Mesothelial cell of epicardium (in vitro differentiated cells): ENCODE data around the gene AKR1C8. TPM values are rescaled to one million over a fixed set of nuclear protein-coding genes. Genes with fewer than 3 reads are reported as not detected.
"Not testable (repeated sequence)": the region's sequence is repeated elsewhere in the genome, so short reads cannot be mapped to it uniquely, and the experiment has no call there.

Experiments
- DNase-seq, 2 experiments: peaks; one replicate each; pipeline ENCODE4 v3.0.0; 2021; ENCODE audit warnings: low spot score in 2 of 2; ENCODE audit not compliant: unreplicated experiment in 2 of 2
- H3K27ac Mint-ChIP-seq: 2 replicates; pipeline ENCODE4 v1.8.0; 2021; ENCODE audit warnings: mixed read lengths
- H3K27me3 Mint-ChIP-seq: 2 replicates; pipeline ENCODE4 v1.8.0; 2021; ENCODE audit warnings: low read depth, mixed read lengths
- H3K36me3 Mint-ChIP-seq: 2 replicates; pipeline ENCODE4 v1.8.0; 2021; ENCODE audit warnings: mixed read lengths
- H3K4me1 Mint-ChIP-seq: 2 replicates; pipeline ENCODE4 v1.8.0; 2021; ENCODE audit warnings: mixed read lengths
- H3K4me3 Mint-ChIP-seq: 2 replicates; pipeline ENCODE4 v1.8.0; 2021; ENCODE audit warnings: mild to moderate bottlenecking, moderate library complexity, mixed read lengths
- H3K9me3 Mint-ChIP-seq: 2 replicates; pipeline ENCODE4 v1.8.0; 2021; ENCODE audit warnings: mixed read lengths
- CTCF ChIP-seq: fragments of 200-600 bp; sonication (generic); IDR thresholded peaks from one replicate; pipeline ENCODE4 v1.5.0; 2021; ENCODE audit warnings: antibody characterized with exemption; ENCODE audit not compliant: unreplicated experiment
- total RNA-seq: library from RNA; stranded (reverse); gene quantifications from 3 replicates; pipeline ENCODE4 v1.2.1, GENCODE V29; 2021

AKR1C8 gene
- total RNA-seq, 1 donor from 2014 or later: not detected

DNA sequence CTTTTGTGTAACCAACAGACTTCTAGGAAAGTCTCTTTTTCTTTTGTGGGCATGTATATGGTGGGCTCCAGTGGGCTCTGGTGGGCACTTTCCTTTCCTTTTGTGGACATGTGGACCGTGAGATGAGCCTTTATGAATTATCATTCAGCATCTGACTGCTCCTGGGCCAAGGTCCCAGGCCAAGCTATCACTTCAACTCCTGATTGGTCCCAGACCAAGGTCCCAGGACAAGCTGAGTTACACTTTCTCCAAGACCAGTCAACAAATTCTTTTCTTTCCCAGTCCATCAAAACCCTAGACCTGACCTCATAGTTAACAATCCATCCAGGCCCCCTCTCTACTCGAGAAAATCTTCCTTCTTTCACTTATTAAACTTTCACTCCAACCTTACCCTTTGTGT lies 1.0 kb downstream of the AKR1C8 start:
- no peak overlapping the region for H3K4me3 Mint-ChIP-seq
- TF ChIP-seq CTCF: no peak
- peaks cover 27% of the 10 kb centered on the region for H3K9me3 Mint-ChIP-seq

GRCh38 chr10:5180503-5180902 lies 4.4 kb downstream of the AKR1C8 start:
- not testable (repeated sequence) for H3K4me3 Mint-ChIP-seq, H3K27me3 Mint-ChIP-seq, H3K36me3 Mint-ChIP-seq, H3K4me1 Mint-ChIP-seq, H3K27ac Mint-ChIP-seq, DNase-seq
- H3K9me3 Mint-ChIP-seq: peaks cover 23% of the 10 kb centered on the region

More for the DNA sequence above, 1.0 kb downstream of the AKR1C8 start:
- Mint-ChIP-seq H3K36me3 (no peaks in the 10 kb centered on the region), H3K4me1 (no peaks in the 10 kb centered on the region), H3K27ac (no peak overlapping the region), H3K27me3 (no peaks in the 10 kb centered on the region)
- DNase-seq: no peak

DNA sequence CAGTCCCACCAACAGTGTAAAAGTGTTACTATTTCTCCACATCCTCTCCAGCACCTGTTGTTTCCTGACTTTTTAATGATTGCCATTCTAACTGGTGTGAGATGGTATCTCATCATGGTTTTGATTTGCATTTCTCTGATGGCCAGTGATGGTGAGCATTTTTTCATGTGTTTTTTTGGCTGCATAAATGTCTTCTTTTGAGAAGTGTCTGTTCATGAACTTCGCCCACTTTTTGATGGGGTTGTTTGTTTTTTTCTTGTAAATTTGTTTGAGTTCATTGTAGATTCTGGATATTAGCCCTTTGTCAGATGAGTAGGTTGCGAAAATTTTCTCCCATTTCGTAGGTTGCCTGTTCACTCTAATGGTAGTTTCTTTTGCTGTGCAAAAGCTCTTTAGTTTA lies 9.4 kb downstream of the AKR1C8 start:
- H3K27ac Mint-ChIP-seq, H3K4me1 Mint-ChIP-seq, H3K4me3 Mint-ChIP-seq, DNase-seq, H3K27me3 Mint-ChIP-seq, H3K36me3 Mint-ChIP-seq: not testable (repeated sequence)
- H3K9me3 Mint-ChIP-seq: peaks cover 27% of the 10 kb centered on the region

GRCh38 chr10:5168897-5169420 lies 16.0 kb downstream of the AKR1C8 start:
- no peak for DNase-seq
- Mint-ChIP-seq H3K27ac (no peak overlapping the region), H3K36me3 (no peaks in the 10 kb centered on the region), H3K4me3 (no peak overlapping the region), H3K4me1 (no peaks in the 10 kb centered on the region), H3K9me3 (peaks cover 57% of the 10 kb centered on the region), H3K27me3 (no peaks in the 10 kb centered on the region)
- no peak for TF ChIP-seq CTCF

DNA sequence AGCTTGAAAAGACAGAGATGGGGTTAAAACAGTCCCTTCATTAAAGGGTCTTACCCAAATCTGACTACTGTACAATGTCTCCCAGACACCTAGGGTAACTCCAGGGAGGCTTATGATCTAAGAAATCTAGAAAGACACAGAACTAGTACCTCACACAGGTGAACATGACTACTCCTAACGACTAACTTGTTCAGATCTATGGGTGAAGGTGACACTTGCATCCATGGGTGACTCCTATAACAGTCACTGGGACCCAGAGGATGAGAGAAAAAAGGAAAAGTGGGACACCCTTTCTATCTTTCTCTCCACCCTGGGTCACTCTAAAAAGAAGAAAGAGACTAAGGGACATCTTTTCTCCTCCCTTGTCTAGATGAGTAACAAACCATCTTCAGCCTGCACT lies 19.2 kb downstream of the AKR1C8 start:
- Mint-ChIP-seq H3K36me3 (no peaks in the 10 kb centered on the region), H3K4me3 (no peak overlapping the region), H3K27ac (no peak overlapping the region), H3K4me1 (no peaks in the 10 kb centered on the region), H3K9me3 (peaks cover 67% of the 10 kb centered on the region), H3K27me3 (no peaks in the 10 kb centered on the region)
- no peak for DNase-seq
- TF ChIP-seq CTCF: no peak

GRCh38 chr10:5163487-5163886 lies 21.5 kb downstream of the AKR1C8 start:
- no peaks in the 10 kb centered on the region for H3K36me3 Mint-ChIP-seq
- H3K4me1 Mint-ChIP-seq: no peaks in the 10 kb centered on the region
- H3K4me3 Mint-ChIP-seq: no peak overlapping the region
- no peaks in the 10 kb centered on the region for H3K27me3 Mint-ChIP-seq
- no peak for TF ChIP-seq CTCF
- H3K27ac Mint-ChIP-seq: no peak overlapping the region
- no peak for DNase-seq
- peaks cover 79% of the 10 kb centered on the region for H3K9me3 Mint-ChIP-seq

DNA sequence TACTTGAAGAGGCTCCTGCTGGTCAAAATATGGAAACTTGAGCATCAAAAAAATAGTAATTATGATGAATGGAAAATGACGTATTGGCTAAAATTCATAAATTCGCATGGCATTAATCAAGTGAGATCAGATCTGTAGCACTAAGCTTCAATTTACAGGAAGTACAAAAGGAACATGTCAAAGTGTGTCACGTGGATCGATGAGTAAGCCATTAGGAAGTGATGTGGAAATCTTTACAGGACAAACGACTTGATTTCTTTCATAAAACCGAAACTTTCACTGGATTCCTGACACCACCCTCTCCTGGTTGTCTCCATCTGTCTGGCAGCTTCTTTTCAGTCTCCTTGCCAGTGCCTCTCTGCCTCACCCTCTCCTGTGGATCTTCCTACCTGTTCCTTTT lies 25.8 kb downstream of the AKR1C8 start:
- no peaks in the 10 kb centered on the region for H3K36me3 Mint-ChIP-seq
- no peak for DNase-seq
- no peak overlapping the region for H3K27ac Mint-ChIP-seq
- H3K4me3 Mint-ChIP-seq: no peak overlapping the region
- no peak for TF ChIP-seq CTCF
- H3K27me3 Mint-ChIP-seq: no peaks in the 10 kb centered on the region
- peaks cover 79% of the 10 kb centered on the region for H3K9me3 Mint-ChIP-seq
- no peaks in the 10 kb centered on the region for H3K4me1 Mint-ChIP-seq
